GM06990 (cell line): ENCODE measurements around the gene XYLT1.
A peak's percentile ranks its signal among the peaks of the same experiment; 100 is the strongest.

Experiments
- DNase-seq: peaks from one replicate; pipeline ENCODE4 v3.0.0-alpha.2; 2011; ENCODE audit not compliant: insufficient read length; ENCODE audit errors: extremely low read depth
- H3K27me3 ChIP-seq: replicated peaks from 2 replicates; pipeline ENCODE4 v1.6.0; 2011; ENCODE audit warnings: low read length; ENCODE audit not compliant: control insufficient read depth, insufficient read depth
- H3K36me3 ChIP-seq: 2 replicates; pipeline ENCODE4 v1.5.1; 2011; ENCODE audit warnings: low read length; ENCODE audit not compliant: control insufficient read depth, insufficient read depth
- H3K4me3 ChIP-seq: replicated peaks from 2 replicates; pipeline ENCODE4 v1.5.1; 2011; ENCODE audit warnings: low read depth, mild to moderate bottlenecking, control low read depth, low read length
- TF ChIP-seq, protein P1 (sequence below): IDR thresholded peaks from 2 replicates; pipeline ENCODE4 v1.5.1; 2011; ENCODE audit warnings: low read length, control low read depth, mild to moderate bottlenecking, inconsistent platforms; ENCODE audit not compliant: insufficient read depth, poor library complexity, severe bottlenecking

Gene XYLT1

DNA sequence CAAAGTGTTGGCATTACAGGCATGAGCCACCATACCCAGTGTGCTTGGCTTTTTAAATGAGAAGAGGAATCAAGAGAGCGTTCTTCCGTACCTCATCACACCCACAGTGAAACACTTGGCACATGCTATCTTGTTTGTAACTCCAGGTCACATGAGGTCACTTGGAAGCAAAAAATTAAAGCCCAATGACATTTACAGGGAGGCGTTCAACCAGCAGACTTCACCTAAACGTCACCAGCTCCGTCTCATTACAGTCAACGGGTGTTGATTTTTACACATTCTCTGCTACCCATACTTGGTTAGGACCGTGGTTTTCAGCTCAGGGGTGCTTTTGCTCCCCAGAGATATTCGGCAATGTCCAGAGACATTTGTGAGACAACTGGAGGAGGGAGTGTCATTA lies 127.0 kb downstream of the XYLT1 start:
- TF ChIP-seq, protein P1, sequence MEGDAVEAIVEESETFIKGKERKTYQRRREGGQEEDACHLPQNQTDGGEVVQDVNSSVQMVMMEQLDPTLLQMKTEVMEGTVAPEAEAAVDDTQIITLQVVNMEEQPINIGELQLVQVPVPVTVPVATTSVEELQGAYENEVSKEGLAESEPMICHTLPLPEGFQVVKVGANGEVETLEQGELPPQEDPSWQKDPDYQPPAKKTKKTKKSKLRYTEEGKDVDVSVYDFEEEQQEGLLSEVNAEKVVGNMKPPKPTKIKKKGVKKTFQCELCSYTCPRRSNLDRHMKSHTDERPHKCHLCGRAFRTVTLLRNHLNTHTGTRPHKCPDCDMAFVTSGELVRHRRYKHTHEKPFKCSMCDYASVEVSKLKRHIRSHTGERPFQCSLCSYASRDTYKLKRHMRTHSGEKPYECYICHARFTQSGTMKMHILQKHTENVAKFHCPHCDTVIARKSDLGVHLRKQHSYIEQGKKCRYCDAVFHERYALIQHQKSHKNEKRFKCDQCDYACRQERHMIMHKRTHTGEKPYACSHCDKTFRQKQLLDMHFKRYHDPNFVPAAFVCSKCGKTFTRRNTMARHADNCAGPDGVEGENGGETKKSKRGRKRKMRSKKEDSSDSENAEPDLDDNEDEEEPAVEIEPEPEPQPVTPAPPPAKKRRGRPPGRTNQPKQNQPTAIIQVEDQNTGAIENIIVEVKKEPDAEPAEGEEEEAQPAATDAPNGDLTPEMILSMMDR: no peak
- no peaks in the 10 kb centered on the region for H3K36me3 ChIP-seq
- no peaks in the 10 kb centered on the region for H3K27me3 ChIP-seq
- H3K4me3 ChIP-seq: no peak overlapping the region
- DNase-seq: no peak

DNA sequence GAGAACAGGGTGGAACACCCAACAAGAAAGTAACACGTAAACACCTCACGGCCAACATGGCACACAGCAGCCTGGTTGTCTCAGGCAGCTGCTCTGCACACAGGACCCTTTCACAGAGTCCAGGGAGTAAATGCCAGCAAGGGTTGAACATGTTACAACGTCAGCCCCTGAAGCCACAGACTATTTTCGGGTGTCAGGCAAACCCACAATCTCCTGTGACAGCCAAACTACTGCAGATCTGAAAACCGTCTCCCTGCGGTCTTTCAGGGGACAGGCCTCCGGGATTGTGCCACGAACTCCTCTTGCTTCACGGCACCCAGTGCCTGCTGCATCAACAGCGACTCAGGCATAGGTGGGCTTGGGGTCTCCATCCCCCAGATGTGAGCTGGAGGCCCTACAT lies 127.7 kb downstream of the XYLT1 start:
- DNase-seq: peak; percentile 44
- H3K36me3 ChIP-seq: no peaks in the 10 kb centered on the region
- H3K4me3 ChIP-seq: no peak overlapping the region
- TF ChIP-seq, protein P1: no peak
- no peaks in the 10 kb centered on the region for H3K27me3 ChIP-seq

DNA sequence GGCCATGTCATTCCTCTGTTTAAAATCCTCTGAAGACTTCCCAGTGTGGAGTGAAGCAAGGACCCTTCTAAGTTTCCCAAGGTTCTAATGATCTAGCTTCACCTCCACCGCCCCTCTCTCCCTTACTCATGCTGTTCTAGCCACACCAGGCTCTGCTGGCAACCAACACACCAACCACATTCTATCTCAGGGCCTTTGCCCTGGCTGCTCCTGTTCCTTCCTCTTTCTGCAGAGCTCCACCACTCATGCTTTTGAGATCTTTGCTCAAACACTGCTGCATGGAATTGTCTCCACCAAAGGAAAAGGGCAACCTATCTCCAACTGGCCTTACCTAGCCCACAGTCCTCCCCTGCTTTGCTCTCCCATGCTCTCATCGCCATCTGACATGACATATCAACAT lies 128.7 kb downstream of the XYLT1 start:
- Histone ChIP-seq H3K36me3 (no peaks in the 10 kb centered on the region), H3K27me3 (no peaks in the 10 kb centered on the region), H3K4me3 (no peak overlapping the region)
- DNase-seq: no peak
- TF ChIP-seq, protein P1: no peak

DNA sequence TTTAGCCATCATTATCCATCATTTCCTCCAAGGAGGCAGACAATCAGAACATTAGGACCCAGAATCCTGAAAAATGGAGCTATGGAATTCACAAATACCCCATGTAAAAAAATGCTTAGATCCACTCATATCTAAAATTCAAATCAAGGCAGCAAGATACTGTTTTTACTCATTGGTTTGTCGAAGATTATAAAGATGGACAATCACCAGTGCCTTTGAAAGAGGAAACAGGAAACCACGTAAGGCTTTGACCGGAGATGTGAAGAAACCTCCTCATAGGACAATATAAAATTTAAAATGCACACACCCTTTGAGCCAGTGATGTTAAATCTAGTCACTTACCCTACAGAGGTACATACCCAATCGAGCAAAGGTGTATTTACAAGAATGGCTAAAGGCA lies 130.0 kb downstream of the XYLT1 start:
- TF ChIP-seq, protein P1: no peak
- no peak overlapping the region for H3K4me3 ChIP-seq
- H3K27me3 ChIP-seq: no peaks in the 10 kb centered on the region
- no peak for DNase-seq
- H3K36me3 ChIP-seq: no peaks in the 10 kb centered on the region

DNA sequence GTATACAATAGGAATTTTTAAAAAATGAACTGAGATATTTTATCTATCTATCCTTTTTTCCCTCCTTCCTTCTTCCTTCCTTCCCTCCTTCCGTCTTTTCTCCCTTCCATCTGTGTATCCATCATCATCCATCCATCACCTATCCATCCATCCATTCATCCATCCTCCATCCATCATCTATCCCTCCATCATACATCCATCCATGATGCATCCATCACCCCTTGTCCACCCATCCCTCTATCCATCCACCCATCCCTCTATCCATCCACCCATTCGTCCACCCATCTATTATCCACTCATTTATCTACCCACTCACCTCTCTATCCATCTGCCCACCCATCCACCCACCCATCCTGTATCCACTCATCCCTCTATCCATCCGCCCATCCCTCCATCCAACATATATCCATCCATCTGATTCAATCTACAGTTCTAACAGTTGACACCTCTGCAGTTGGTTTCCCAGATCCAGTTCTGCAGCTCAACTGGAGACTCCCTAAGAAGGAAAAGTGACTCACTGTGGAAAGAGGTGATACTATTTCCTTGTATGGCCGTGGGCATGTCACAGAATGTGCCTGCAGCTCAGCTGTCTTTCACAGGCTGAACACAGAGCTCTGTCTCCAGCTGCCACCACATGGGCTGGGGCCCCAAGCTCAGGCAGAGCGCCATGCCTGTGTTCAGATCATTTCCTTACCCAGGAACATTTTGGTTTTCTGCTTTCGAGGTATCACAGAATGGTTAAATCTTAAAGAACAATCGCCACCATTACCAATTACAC lies 130.8 kb downstream of the XYLT1 start:
- no peaks in the 10 kb centered on the region for H3K27me3 ChIP-seq
- no peaks in the 10 kb centered on the region for H3K36me3 ChIP-seq
- H3K4me3 ChIP-seq: no peak overlapping the region
- TF ChIP-seq, protein P1: no peak
- DNase-seq: no peak
